Astrocyte of the cerebellum (primary cell): ENCODE data around the gene ULK2.

ENCODE experiments used
- DNase-seq: peaks from one replicate; pipeline ENCODE4 v3.0.0-alpha.2; 2011; ENCODE audit warnings: low read depth
- H3K4me3 ChIP-seq: 2 replicates; pipeline ENCODE4 v1.5.1; 2011; ENCODE audit warnings: mild to moderate bottlenecking, low read depth, low read length, moderate library complexity
- in situ Hi-C: cut with HindIII; loops from 2 replicates; pipeline ENCODE4 v1.10.0; 2017; ENCODE audit warnings: low sequenced_read_pairs
- TF ChIP-seq, protein P1 (sequence below): IDR thresholded peaks from 2 replicates; pipeline ENCODE4 v1.5.1; 2012; ENCODE audit warnings: low read length, low read depth, moderate library complexity, mild to moderate bottlenecking; ENCODE audit errors: missing control alignments

Gene ULK2

DNA sequence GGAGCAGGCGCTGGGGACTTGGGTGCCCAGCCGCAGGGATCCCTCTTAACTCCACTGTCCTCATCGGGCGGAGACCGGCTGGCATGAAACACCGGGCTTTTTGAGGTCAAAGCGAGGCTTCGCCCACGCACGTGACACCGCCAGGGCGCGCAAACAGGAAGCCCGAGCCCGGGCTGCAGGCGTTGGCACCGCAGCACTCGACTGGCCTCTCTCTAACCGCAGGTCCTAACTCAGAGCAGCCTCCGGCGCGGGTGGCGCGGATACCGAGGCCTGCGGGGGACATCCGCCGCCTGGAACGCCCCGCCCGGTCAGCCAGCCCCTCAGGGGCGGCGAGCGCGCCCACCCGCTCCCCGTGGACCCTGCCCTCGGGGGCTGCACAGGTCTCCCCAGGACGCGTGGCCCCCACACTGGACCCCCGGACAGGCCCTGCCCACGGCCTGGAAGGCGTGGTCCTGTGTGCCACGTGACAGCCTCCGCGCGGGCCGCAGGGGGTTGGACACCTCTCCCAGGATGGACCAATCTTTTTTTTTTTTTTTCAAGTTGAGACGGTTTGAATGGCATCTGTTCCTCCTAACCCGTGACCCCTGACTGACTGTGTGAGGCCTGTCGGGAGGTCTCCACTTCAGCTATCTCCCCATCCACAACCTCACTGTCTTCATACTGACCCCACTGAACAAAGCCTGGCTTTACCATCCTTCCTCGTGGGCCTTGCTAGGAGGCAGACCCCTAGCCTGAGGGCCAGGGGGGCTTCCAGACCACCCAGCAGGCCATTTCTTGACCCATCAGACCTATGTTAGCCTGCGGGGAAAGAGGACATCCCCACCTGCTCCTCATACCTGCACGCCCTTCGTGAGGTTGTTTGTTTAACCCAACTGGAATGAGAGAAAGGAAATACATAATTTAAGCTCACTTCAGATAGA lies 143.0 kb downstream of the ULK2 start:
- DNase-seq: no peak
- in situ Hi-C loops: no loop called here
- no peak overlapping the region for H3K4me3 ChIP-seq
- TF ChIP-seq, protein P1, sequence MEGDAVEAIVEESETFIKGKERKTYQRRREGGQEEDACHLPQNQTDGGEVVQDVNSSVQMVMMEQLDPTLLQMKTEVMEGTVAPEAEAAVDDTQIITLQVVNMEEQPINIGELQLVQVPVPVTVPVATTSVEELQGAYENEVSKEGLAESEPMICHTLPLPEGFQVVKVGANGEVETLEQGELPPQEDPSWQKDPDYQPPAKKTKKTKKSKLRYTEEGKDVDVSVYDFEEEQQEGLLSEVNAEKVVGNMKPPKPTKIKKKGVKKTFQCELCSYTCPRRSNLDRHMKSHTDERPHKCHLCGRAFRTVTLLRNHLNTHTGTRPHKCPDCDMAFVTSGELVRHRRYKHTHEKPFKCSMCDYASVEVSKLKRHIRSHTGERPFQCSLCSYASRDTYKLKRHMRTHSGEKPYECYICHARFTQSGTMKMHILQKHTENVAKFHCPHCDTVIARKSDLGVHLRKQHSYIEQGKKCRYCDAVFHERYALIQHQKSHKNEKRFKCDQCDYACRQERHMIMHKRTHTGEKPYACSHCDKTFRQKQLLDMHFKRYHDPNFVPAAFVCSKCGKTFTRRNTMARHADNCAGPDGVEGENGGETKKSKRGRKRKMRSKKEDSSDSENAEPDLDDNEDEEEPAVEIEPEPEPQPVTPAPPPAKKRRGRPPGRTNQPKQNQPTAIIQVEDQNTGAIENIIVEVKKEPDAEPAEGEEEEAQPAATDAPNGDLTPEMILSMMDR: no peak

DNA sequence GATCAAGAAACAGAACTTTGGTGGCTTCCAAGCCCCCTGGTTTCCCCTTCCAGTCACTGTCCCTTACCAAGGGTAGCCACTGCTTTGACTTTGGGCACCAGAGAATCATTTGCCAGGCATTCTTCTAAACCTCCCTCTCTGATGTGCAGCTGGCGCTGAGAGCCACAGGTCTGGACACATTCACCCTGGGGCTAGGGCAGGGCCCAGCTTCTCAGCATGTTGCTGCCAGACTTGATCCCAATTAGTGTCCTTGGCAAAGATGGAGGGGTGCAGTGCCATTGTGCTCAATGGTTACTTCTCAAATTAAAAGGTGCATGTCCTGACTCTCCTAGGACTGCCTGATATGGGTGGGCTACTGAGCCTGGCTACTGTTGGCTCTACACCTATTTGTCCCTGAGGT lies 143.8 kb downstream of the ULK2 start:
- in situ Hi-C loops: no loop called here

More for the DNA sequence above, 143.8 kb downstream of the ULK2 start:
- TF ChIP-seq, protein P1: no peak
- DNase-seq: no peak
- H3K4me3 ChIP-seq: no peak overlapping the region
